Measurements from ENCODE around the gene MFAP4.

GRCh38 chr17:19345486-19346350 is 41.3 kb downstream of the MFAP4 start:
- no peak for TF ChIP-seq CTCF (IDR thresholded peaks at IDR 0.05)
- TF ChIP-seq POLR2A (IDR thresholded peaks at IDR 0.05) = no peak

Data from heart left ventricle (tissue), 13 donors.